GM18517 (cell line): ENCODE measurements around the gene CDK5.

Experiments used
- ATAC-seq: cut with Tn5 transposase; IDR thresholded peaks from one replicate; pipeline ENCODE4 v1.9.1; 2021; ENCODE audit warnings: mild to moderate bottlenecking, moderate library complexity; ENCODE audit not compliant: unreplicated experiment

The CDK5 gene

GRCh38 chr7:151057506-151057988, at the start of gene CDK5:
CDK5 (minus strand) TSS chr7:151057897; CDS start chr7:151057848, 49 bp downstream.
- ATAC-seq = peak; percentile 39

GRCh38 chr7:151104411-151105235, 46.9 kb upstream of the CDK5 start:
- ATAC-seq = no peak

- ATAC-seq = no peak
Observed at GRCh38 chr7:151103973-151104372, 46.3 kb upstream of the CDK5 start.

- no peak for ATAC-seq
Observed at GRCh38 chr7:151102991-151103390, 45.3 kb upstream of the CDK5 start.

GRCh38 chr7:151101621-151102396, 44.1 kb upstream of the CDK5 start:
- ATAC-seq = no peak

GRCh38 chr7:151100921-151101320, 43.2 kb upstream of the CDK5 start:
- ATAC-seq = no peak

- no peak for ATAC-seq
Observed at GRCh38 chr7:151099486-151100211, 42.0 kb upstream of the CDK5 start.

GRCh38 chr7:151095828-151096475, 38.3 kb upstream of the CDK5 start:
- no peak for ATAC-seq

- no peak for ATAC-seq
Observed at GRCh38 chr7:151095123-151095797, 37.6 kb upstream of the CDK5 start.

- no peak for ATAC-seq
Observed at GRCh38 chr7:151094675-151095074, 37.0 kb upstream of the CDK5 start.

GRCh38 chr7:151093748-151094147, 36.1 kb upstream of the CDK5 start:
- no peak for ATAC-seq

- ATAC-seq = no peak
Observed at GRCh38 chr7:151091988-151092387, 34.3 kb upstream of the CDK5 start.

- ATAC-seq = no peak
Observed at GRCh38 chr7:151091431-151091830, 33.7 kb upstream of the CDK5 start.

GRCh38 chr7:151091003-151091402, 33.3 kb upstream of the CDK5 start:
- no peak for ATAC-seq

GRCh38 chr7:151089893-151090730, 32.4 kb upstream of the CDK5 start:
- ATAC-seq = no peak

GRCh38 chr7:151088856-151089699, 31.4 kb upstream of the CDK5 start:
- ATAC-seq = no peak

- no peak for ATAC-seq
Observed at GRCh38 chr7:151088019-151088855, 30.5 kb upstream of the CDK5 start.
